H1 (cell line): ENCODE data around the gene NRN1L. TPM values are rescaled to one million over a fixed set of nuclear protein-coding genes. Genes with fewer than 3 reads are reported as not detected.

ENCODE experiments used
- CTCF ChIA-PET: fragments of 300-600 bp; sonication (Branson Sonifier 250); formaldehyde crosslinking; loops from one replicate; lab custom pipeline; 2021; ENCODE audit not compliant: partially characterized antibody; lab: Charles Lee
- POLR2A ChIA-PET: fragments of 300-600 bp; sonication (Branson Sonifier 250); formaldehyde crosslinking; loops from one replicate; lab custom pipeline; 2021; ENCODE audit warnings: inconsistent platforms; ENCODE audit not compliant: partially characterized antibody; lab: Charles Lee
- DNase-seq, 2 experiments: peaks; one replicate each; pipeline versions ENCODE4 v3.0.0 to v3.0.0-alpha.2; 2010 to 2022; ENCODE audit warnings: low spot score in 2 of 2, low read depth in 1 of 2, mixed read lengths in 1 of 2
- FAIRE-seq: peaks from 2 replicates; lab custom pipeline; 2011; peaks lifted over from hg19 to GRCh38; lab: Jason Lieb, UNC
- H2AFZ ChIP-seq: 2 replicates; pipeline ENCODE4 v1.8.1; 2012; ENCODE audit warnings: low read length, inconsistent platforms
- H2AK5ac ChIP-seq: 2 replicates; pipeline ENCODE4 v1.6.1; 2013; ENCODE audit warnings: low read depth, low read length
- H2BK120ac ChIP-seq: replicated peaks from 2 replicates; pipeline ENCODE3; 2013; ENCODE audit warnings: low read depth, low read length, inconsistent platforms
- H2BK12ac ChIP-seq: 2 replicates; pipeline ENCODE4 v1.6.1; 2013; ENCODE audit warnings: low read depth, low read length
- H2BK15ac ChIP-seq: 2 replicates; pipeline ENCODE4 v1.6.1; 2013; ENCODE audit warnings: low read length
- H2BK20ac ChIP-seq: 2 replicates; pipeline ENCODE4 v1.6.1; 2013; ENCODE audit warnings: low read length
- H2BK5ac ChIP-seq: 2 replicates; pipeline ENCODE4 v1.6.1; 2013; ENCODE audit warnings: low read depth, low read length
- H3K14ac ChIP-seq: 2 replicates; pipeline ENCODE4 v1.6.1; 2013; ENCODE audit warnings: inconsistent platforms; ENCODE audit not compliant: insufficient read length
- H3K18ac ChIP-seq: 2 replicates; pipeline ENCODE4 v1.6.1; 2013; ENCODE audit warnings: low read length; ENCODE audit errors: extremely low read depth
- H3K23ac ChIP-seq: 2 replicates; pipeline ENCODE4 v1.6.1; 2013; ENCODE audit warnings: inconsistent platforms; ENCODE audit not compliant: insufficient read length
- H3K23me2 ChIP-seq: 2 replicates; pipeline ENCODE4 v1.6.1; 2013; ENCODE audit warnings: low read depth, low read length
- H3K27ac ChIP-seq: 2 replicates; pipeline ENCODE4 v1.6.1; 2011; ENCODE audit warnings: low read depth, low read length, inconsistent platforms
- H3K27me3 ChIP-seq, 4 experiments: replicated peaks in 1 of 4; 1 replicate in 1 of 4; 2 replicates in 3 of 4; pipeline versions ENCODE4 v1.6.1 to v1.8.1; 2011 to 2013; ENCODE audit warnings: low read length in 3 of 4, mild to moderate bottlenecking in 3 of 4, inconsistent platforms in 2 of 4, mixed read lengths in 2 of 4, moderate library complexity in 1 of 4; ENCODE audit not compliant: control insufficient read depth in 3 of 4, insufficient read depth in 3 of 4; ENCODE audit errors: extremely low read depth in 1 of 4
- H3K36me3 ChIP-seq, 4 experiments: 2 replicates each; pipeline versions ENCODE4 v1.6.1 to v1.8.1; 2011 to 2013; ENCODE audit warnings: mild to moderate bottlenecking in 4 of 4, low read length in 3 of 4, moderate library complexity in 2 of 4, control low read depth in 1 of 4, inconsistent platforms in 1 of 4; ENCODE audit not compliant: insufficient read depth in 4 of 4, control insufficient read depth in 2 of 4
- H3K4ac ChIP-seq: replicated peaks from 2 replicates; pipeline ENCODE3; 2013; ENCODE audit warnings: low read length, low read depth, mixed read lengths, inconsistent platforms; ENCODE audit not compliant: insufficient read length
- H3K4me1 ChIP-seq, 4 experiments: replicated peaks in 1 of 4; 1 replicate in 1 of 4; 2 replicates in 3 of 4; pipeline versions ENCODE4 v1.6.1 to v1.8.1; 2011 to 2013; ENCODE audit warnings: low read length in 3 of 4, inconsistent platforms in 2 of 4, mixed read lengths in 1 of 4; ENCODE audit not compliant: insufficient read depth in 4 of 4, control insufficient read depth in 3 of 4
- H3K4me2 ChIP-seq, 2 experiments: 2 replicates each; pipeline versions ENCODE4 v1.6.1 to v1.8.1; 2011 to 2013; ENCODE audit warnings: low read depth in 2 of 2, low read length in 2 of 2, control low read depth in 1 of 2, inconsistent platforms in 1 of 2, mild to moderate bottlenecking in 1 of 2; ENCODE audit not compliant: insufficient read depth in 1 of 2
- H3K4me3 ChIP-seq, 4 experiments: fragments of 200-600, 300-600 bp in 1 of 4; sonication (generic), shearing (Covaris generic), sonication (Bioruptor Twin) in 1 of 4; 2 replicates each; pipeline versions ENCODE4 v1.5.1 to v1.8.1; 2011 to 2016; ENCODE audit warnings: low read length in 4 of 4, low read depth in 3 of 4, control low read depth in 2 of 4, inconsistent platforms in 2 of 4, mild to moderate bottlenecking in 2 of 4, mixed read lengths in 1 of 4, moderate library complexity in 1 of 4; ENCODE audit not compliant: insufficient read depth in 2 of 4; ENCODE audit errors: extremely low read depth in 1 of 4
- H3K56ac ChIP-seq: replicated peaks from 2 replicates; pipeline ENCODE3; 2013; ENCODE audit warnings: low read depth, mild to moderate bottlenecking, mixed read lengths, low read length, inconsistent platforms; ENCODE audit not compliant: insufficient read length
- H3K79me1 ChIP-seq: 2 replicates; pipeline ENCODE4 v1.6.1; 2013; ENCODE audit warnings: low read depth, low read length, control low read depth
- H3K79me2 ChIP-seq, 2 experiments: 2 replicates each; pipeline versions ENCODE4 v1.6.1 to v1.8.1; 2012 to 2013; ENCODE audit warnings: low read length in 2 of 2, mild to moderate bottlenecking in 2 of 2, inconsistent platforms in 1 of 2; ENCODE audit not compliant: insufficient read depth in 2 of 2, control insufficient read depth in 1 of 2
- H3K9ac ChIP-seq, 4 experiments: replicated peaks in 1 of 4; 1 replicate in 1 of 4; 2 replicates in 3 of 4; pipeline versions ENCODE4 v1.6.1 to v1.8.1; 2011 to 2013; ENCODE audit warnings: low read depth in 3 of 4, low read length in 3 of 4, control low read depth in 2 of 4, mild to moderate bottlenecking in 2 of 4, moderate library complexity in 2 of 4, inconsistent platforms in 1 of 4; ENCODE audit errors: extremely low read depth in 1 of 4
- H3K9me3 ChIP-seq, 2 experiments: 2 replicates each; pipeline versions ENCODE4 v1.6.1 to v1.8.1; 2012 to 2013; ENCODE audit warnings: mild to moderate bottlenecking in 2 of 2, moderate library complexity in 2 of 2, control low read depth in 1 of 2, inconsistent platforms in 1 of 2, low read depth in 1 of 2, low read length in 1 of 2, mixed read lengths in 1 of 2; ENCODE audit not compliant: insufficient read depth in 2 of 2
- H4K20me1 ChIP-seq, 2 experiments: replicated peaks in 1 of 2; 2 replicates each; pipeline versions ENCODE3 to v1.8.1; 2011 to 2013; ENCODE audit warnings: inconsistent platforms in 2 of 2, low read length in 2 of 2, mild to moderate bottlenecking in 1 of 2; ENCODE audit not compliant: insufficient read depth in 2 of 2, control insufficient read depth in 1 of 2
- H4K5ac ChIP-seq: 2 replicates; pipeline ENCODE4 v1.6.1; 2013; ENCODE audit warnings: low read length, low read depth, mixed read lengths, inconsistent platforms; ENCODE audit not compliant: insufficient read length
- H4K8ac ChIP-seq: 2 replicates; pipeline ENCODE4 v1.8.0; 2013; ENCODE audit warnings: mild to moderate bottlenecking, moderate library complexity, low read length, inconsistent platforms; ENCODE audit not compliant: insufficient read depth; ENCODE audit errors: extremely low read depth
- H4K91ac ChIP-seq: replicated peaks from 2 replicates; pipeline ENCODE3; 2013; ENCODE audit warnings: low read length, mixed read lengths, inconsistent platforms; ENCODE audit not compliant: insufficient read length
- CTCF ChIP-seq, 3 experiments: IDR thresholded peaks; 1 replicate in 2 of 3; 2 replicates in 1 of 3; pipeline versions ENCODE4 v1.5.1 to v1.6.1; 2011; ENCODE audit warnings: low read length in 3 of 3, mild to moderate bottlenecking in 3 of 3, inconsistent platforms in 2 of 3, low read depth in 1 of 3, moderate library complexity in 1 of 3; ENCODE audit not compliant: insufficient read depth in 1 of 3; ENCODE audit errors: control extremely low read depth in 1 of 3
- KDM4A ChIP-seq: IDR thresholded peaks from one replicate; pipeline ENCODE4 v1.7.1; 2012; ENCODE audit warnings: low read depth, mild to moderate bottlenecking, moderate library complexity, low read length, inconsistent platforms; ENCODE audit not compliant: severe bottlenecking
- POLR2AphosphoS5 ChIP-seq: IDR thresholded peaks from 2 replicates; pipeline ENCODE4 v1.6.1; 2011; ENCODE audit warnings: low read depth, low read length
- RAD21 ChIP-seq, 2 experiments: IDR thresholded peaks in 1 of 2; conservative IDR thresholded peaks in 1 of 2; 2 replicates each; pipeline ENCODE4 v1.6.1; 2011; ENCODE audit warnings: low read depth in 2 of 2, low read length in 2 of 2, improper control_type of control experiment in 1 of 2, inconsistent platforms in 1 of 2, mild to moderate bottlenecking in 1 of 2, moderate library complexity in 1 of 2
- SAP30 ChIP-seq: fragments of 300-600 bp; sonication (generic); IDR thresholded peaks from 2 replicates; pipeline ENCODE4 v1.7.1; 2012; ENCODE audit warnings: low read length, moderate library complexity, mild to moderate bottlenecking, inconsistent platforms; ENCODE audit not compliant: insufficient read depth, insufficient replicate concordance
- YY1 ChIP-seq: IDR thresholded peaks from 2 replicates; pipeline ENCODE4 v1.6.1; 2011; ENCODE audit warnings: low read depth, mild to moderate bottlenecking, low read length
- WGBS, 2 experiments: shearing (Covaris generic) in 1 of 2; methylation state at CpG; one replicate each; pipeline versions ENCODE4 v1.1.6 to v1.1.7; 2013 to 2015; ENCODE audit warnings: low lambda C conversion rate in 2 of 2, mixed read lengths in 2 of 2, inconsistent platforms in 1 of 2, low coverage in 1 of 2, missing lambda C conversion rate in 1 of 2; ENCODE audit not compliant: insufficient replicate concordance in 2 of 2, insufficient coverage in 1 of 2, insufficient read length in 1 of 2; ENCODE audit errors: extremely low coverage in 1 of 2, missing lambda C conversion rate in 1 of 2; 5-methylcytosine and 5-hydroxymethylcytosine counted together
- polyA plus RNA-seq, 7 experiments: library from polyadenylated mRNA; depleted of rRNA in 3 of 7; stranded (reverse) in 5 of 7; unstranded in 2 of 7; fragments of >200 nt in 5 of 7; fragments of 200-250 nt in 2 of 7; gene quantifications; 1 replicate in 5 of 7; 2 replicates in 1 of 7; 4 replicates in 1 of 7; pipeline versions ENCODE4 v1.2.1 to v1.2.3, GENCODE V29; 2011 to 2013; ENCODE audit warnings: missing spikeins in 2 of 7, mixed read lengths in 2 of 7
- total RNA-seq: library from RNA; stranded (reverse); fragmentation: NEBNext Ultra II Directional; extraction: Animal tissue kit (Norgen Biotek cat#: 25700); gene quantifications from 2 replicates; pipeline ENCODE4 v1.2.1, GENCODE V29; 2021

The NRN1L gene
- total and polyA plus RNA-seq, 2 of the 8 experiments (the other 6 are each of a cell fraction or from before 2014, with no cell fraction given) = 4.1 to 35.2 TPM

- Histone ChIP-seq H3K56ac (peak overlapping the region; percentile 23), H4K5ac (no peak overlapping the region), H3K23me2 (no peaks in the 10 kb centered on the region), H3K4me3 (no peak overlapping the region), H4K8ac (no peak overlapping the region), H2BK5ac (peak overlapping the region; percentile 72), H3K27ac (no peak overlapping the region; the same call in 1 of the 2 replicates), H3K4me2 (no peak overlapping the region), H2BK15ac (0 out of 2 replicates have a peak overlapping the region, but pooled peaks have one; percentile 16), H3K27me3 (no peaks in the 10 kb centered on the region), H3K14ac (no peak overlapping the region), H3K79me1 (no peaks in the 10 kb centered on the region), H3K9me3 (no peaks in the 10 kb centered on the region), H2AK5ac (no peak overlapping the region), H2BK12ac (0 out of 2 replicates have a peak overlapping the region, but pooled peaks have one; percentile 27), H2BK120ac (no peak overlapping the region), H3K79me2 (no peaks in the 10 kb centered on the region), H3K18ac (no peak overlapping the region), H4K91ac (no peak overlapping the region), H4K20me1 (peaks cover 12 to 25% of the 10 kb centered on the region in 2 experiments), H3K9ac (no peak overlapping the region), H2AFZ (no peak overlapping the region), H3K23ac (no peak overlapping the region), H2BK20ac (no peak overlapping the region), H3K36me3 (no peaks in the 10 kb centered on the region; a peak in 2 of 8 replicates), H3K4me1 (peaks cover 0 to 8% (median 4%) of the 10 kb centered on the region in 4 experiments; a peak in 5 of 7 replicates), H3K4ac (no peak overlapping the region)
- WGBS, 2 experiments = 81% methylated on average over 13 of the region's 13 CpGs; no CpG with 5 or more reads in 1 of the 2 experiments
- FAIRE-seq (no peak), DNase-seq (no peak)
- ChIA-PET POLR2A (interaction anchor here (0.6 to 7.5 kb wide), 6 partner anchors 9 to 167 kb away, joined by 3 to 43 read pairs (median 4); partner anchors contain the start of genes NRN1L and PSMB10), CTCF (interaction anchor here (0.6 to 27.1 kb wide), 22 partner anchors 7 to 406 kb away, joined by 3 to 623 read pairs (median 3); partner anchors contain the start of genes CTRL, EDC4, LCAT and NRN1L)
- TF ChIP-seq RAD21 (IDR thresholded peaks at IDR 0.05 in 1 of 2, conservative IDR thresholded peaks at IDR 0.05 in 1 of 2; ENCODE audit: low read depth in 2 of 2, low read length in 2 of 2) = peak in 1 of 2 experiments; percentile 14; a peak in 1 of 4 replicates
- TF ChIP-seq POLR2AphosphoS5 = no peak
- TF ChIP-seq YY1 = no peak
- TF ChIP-seq SAP30 = no peak
- peak in 2 of 3 experiments; percentile 17 to 34; a peak in 2 of 4 replicates for TF ChIP-seq CTCF (IDR thresholded peaks at IDR 0.05; ENCODE audit: control extremely low read depth in 1 of 3, insufficient read depth in 1 of 3, low read depth in 1 of 3, low read length in 3 of 3)
- no peak for TF ChIP-seq KDM4A
Measured at GRCh38 chr16:67926181-67926750, 41.6 kb downstream of the NRN1L start.
